HepG2 (cell line): Measurements from ENCODE around the gene EGLN1. TPM values are rescaled to one million over a fixed set of nuclear protein-coding genes. Genes with fewer than 3 reads are reported as not detected.

Experiments
- CBX2 ChIP-seq, 2 experiments: fragments of 200-600 bp in 1 of 2; sonication (generic); formaldehyde crosslinking in 1 of 2; IDR thresholded peaks; 2 replicates each; pipeline versions ENCODE4 v1.7.0 to v1.8.1; 2018 to 2022; ENCODE audit warnings: low read depth in 2 of 2, low read length in 1 of 2, mild to moderate bottlenecking in 1 of 2, missing genetic modification reagents in 1 of 2
- CENPX ChIP-seq: sonication (generic); formaldehyde crosslinking; IDR thresholded peaks from 2 replicates; pipeline ENCODE4 v1.9.0; 2021; ENCODE audit warnings: mild to moderate bottlenecking, missing genetic modification reagents, moderate library complexity
- ELF4 ChIP-seq: sonication (generic); formaldehyde crosslinking; IDR thresholded peaks from 2 replicates; pipeline ENCODE4 v1.5.0; 2020; ENCODE audit warnings: missing genetic modification reagents, mild to moderate bottlenecking, moderate library complexity, borderline replicate concordance
- ERF ChIP-seq: IDR thresholded peaks from 2 replicates; pipeline ENCODE4 v1.6.1; 2018; ENCODE audit warnings: missing biosample characterization, missing genetic modification reagents
- ETV6 ChIP-seq: sonication (generic); formaldehyde crosslinking; conservative IDR thresholded peaks from 2 replicates; pipeline ENCODE4 v1.4.0; 2020; ENCODE audit warnings: missing genetic modification reagents
- HDAC1 ChIP-seq: sonication (generic); formaldehyde crosslinking; IDR thresholded peaks from 2 replicates; pipeline ENCODE4 v1.5.1; 2020; ENCODE audit warnings: mild to moderate bottlenecking, missing genetic modification reagents
- MYC ChIP-seq: sonication (generic); formaldehyde crosslinking; IDR thresholded peaks from 2 replicates; pipeline ENCODE4 v1.9.0; 2021; ENCODE audit warnings: missing genetic modification reagents, borderline replicate concordance
- NFIC ChIP-seq: IDR thresholded peaks from 2 replicates; pipeline ENCODE4 v1.6.1; 2012; ENCODE audit warnings: mild to moderate bottlenecking, low read length, inconsistent platforms
- NFYC ChIP-seq: IDR thresholded peaks from 2 replicates; pipeline ENCODE4 v1.6.1; 2016; ENCODE audit warnings: missing genetic modification reagents, missing compliant biosample characterization
- REXO4 ChIP-seq: sonication (generic); formaldehyde crosslinking; IDR thresholded peaks from 2 replicates; pipeline ENCODE4 v1.8.0; 2022; ENCODE audit warnings: missing genetic modification reagents, mild to moderate bottlenecking, borderline replicate concordance
- SMAD3 ChIP-seq: sonication (generic); formaldehyde crosslinking; IDR thresholded peaks from 2 replicates; pipeline ENCODE4 v1.4.0; 2020; ENCODE audit warnings: missing genetic modification reagents
- THAP11 ChIP-seq: IDR thresholded peaks from 2 replicates; pipeline ENCODE4 v1.6.1; 2016; ENCODE audit warnings: missing biosample characterization, missing genetic modification reagents
- TRIM24 ChIP-seq: sonication (generic); formaldehyde crosslinking; IDR thresholded peaks from 2 replicates; pipeline ENCODE4 v1.8.0; 2022; ENCODE audit warnings: mild to moderate bottlenecking, missing genetic modification reagents
- ZNF136 ChIP-seq: sonication (generic); formaldehyde crosslinking; IDR thresholded peaks from 2 replicates; pipeline ENCODE4 v1.8.1; 2022; ENCODE audit warnings: low read depth, mild to moderate bottlenecking, moderate library complexity, missing genetic modification reagents
- ZNF234 ChIP-seq: sonication (generic); formaldehyde crosslinking; conservative IDR thresholded peaks from 2 replicates; pipeline ENCODE4 v1.5.1; 2020; ENCODE audit warnings: mild to moderate bottlenecking, missing genetic modification reagents
- ZNF337 ChIP-seq: sonication (generic); formaldehyde crosslinking; IDR thresholded peaks from 2 replicates; pipeline ENCODE4 v1.5.1; 2020; ENCODE audit warnings: missing genetic modification reagents, low read depth, mild to moderate bottlenecking, borderline replicate concordance
- ZNF34 ChIP-seq: sonication (generic); formaldehyde crosslinking; IDR thresholded peaks from 2 replicates; pipeline ENCODE4 v1.4.0; 2020; ENCODE audit warnings: mild to moderate bottlenecking, missing genetic modification reagents, borderline replicate concordance
- ZNF367 ChIP-seq: sonication (generic); formaldehyde crosslinking; IDR thresholded peaks from 2 replicates; pipeline ENCODE4 v1.4.0; 2020; ENCODE audit warnings: missing genetic modification reagents, borderline replicate concordance
- ZNF660 ChIP-seq: sonication (generic); formaldehyde crosslinking; IDR thresholded peaks from 2 replicates; pipeline ENCODE4 v1.5.1; 2020; ENCODE audit warnings: mild to moderate bottlenecking, low read depth, missing genetic modification reagents, borderline replicate concordance
- ZNF678 ChIP-seq: sonication (generic); formaldehyde crosslinking; IDR thresholded peaks from 2 replicates; pipeline ENCODE4 v1.4.0; 2020; ENCODE audit warnings: mild to moderate bottlenecking, missing genetic modification reagents
- ZSCAN20 ChIP-seq: sonication (generic); formaldehyde crosslinking; IDR thresholded peaks from 2 replicates; pipeline ENCODE4 v1.4.0; 2020; ENCODE audit warnings: missing genetic modification reagents, mild to moderate bottlenecking, borderline replicate concordance
- ZSCAN25 ChIP-seq: sonication (generic); formaldehyde crosslinking; IDR thresholded peaks from 2 replicates; pipeline ENCODE4 v1.8.0; 2022; ENCODE audit warnings: mild to moderate bottlenecking, missing genetic modification reagents
- polyA plus RNA-seq, 8 experiments: library from polyadenylated mRNA; depleted of rRNA in 3 of 8; stranded (reverse) in 7 of 8; unstranded in 1 of 8; fragments of >200 nt; fragmentation: Illumina TruSeq in 4 of 8; extraction: Trizol in 4 of 8; gene quantifications; 2 replicates each; pipeline versions ENCODE4 v1.2.1 to v1.2.3, GENCODE V29; 2011 to 2016; ENCODE audit warnings: low read depth in 4 of 8, missing spikeins in 1 of 8, mixed read lengths in 1 of 8; ENCODE audit not compliant: insufficient read depth in 1 of 8
- total RNA-seq, 5 experiments: library from RNA; depleted of rRNA; stranded (reverse); fragments of >200 nt; fragmentation: Illumina TruSeq; extraction: Trizol; gene quantifications; 2 replicates each; pipeline ENCODE4 v1.2.3, GENCODE V29; 2016; ENCODE audit warnings: low read depth in 1 of 5
- TF ChIP-seq, protein P1 (sequence below): sonication (generic); formaldehyde crosslinking; IDR thresholded peaks from 2 replicates; pipeline ENCODE4 v1.4.0; 2020; ENCODE audit warnings: low read depth, missing genetic modification reagents
- TF ChIP-seq, protein P2 (sequence below): sonication (generic); formaldehyde crosslinking; IDR thresholded peaks from 2 replicates; pipeline ENCODE4 v1.4.0; 2020; ENCODE audit warnings: missing genetic modification reagents, borderline replicate concordance

Gene EGLN1
- total and polyA plus RNA-seq, 2 of the 13 experiments (the other 11 are each of a cell fraction or from before 2014, with no cell fraction given) = 34.4 to 44.1 TPM

DNA sequence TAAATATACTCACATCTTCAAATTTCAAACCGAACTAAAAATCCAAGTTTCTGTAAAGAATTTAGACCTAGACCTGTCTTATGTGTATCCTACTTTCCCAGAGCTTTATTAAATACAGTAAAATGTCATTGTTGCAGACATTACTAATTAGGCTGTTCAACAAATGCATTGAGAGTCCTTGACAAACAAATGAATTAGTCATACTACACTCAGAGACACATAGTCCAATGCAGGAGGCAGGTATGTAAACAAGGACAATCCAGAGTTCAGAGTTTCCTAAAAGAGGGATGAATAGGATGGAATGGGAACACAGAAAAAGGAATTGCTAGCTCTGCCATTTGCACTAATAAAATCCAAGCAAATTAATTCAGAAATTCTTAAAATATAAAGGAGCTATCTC is 1.6 kb upstream of the EGLN1 start (continued):
- TF ChIP-seq SMAD3 (CRISPR knock-in tag) (no peak), ELF4 (no peak), ZNF234 (CRISPR knock-in tag) (no peak), ZNF678 (no peak), ZNF34 (no peak), NFIC (peak; percentile 83), ZSCAN25 (CRISPR knock-in tag) (no peak), ETV6 (CRISPR knock-in tag) (no peak), HDAC1 (CRISPR knock-in tag) (peak; percentile 79), ZNF660 (CRISPR knock-in tag) (no peak), MYC (CRISPR knock-in tag) (no peak), CBX2 (IDR thresholded peaks at IDR 0.05; ENCODE audit: low read depth, low read length) (no peak), CBX2 (CRISPR knock-in tag; IDR thresholded peaks at IDR 0.05; ENCODE audit: low read depth) (no peak), ERF (0 out of 2 replicates have a peak, but pooled peaks have one; percentile 58), CENPX (CRISPR knock-in tag) (no peak), ZNF367 (CRISPR knock-in tag) (no peak), THAP11 (CRISPR knock-in tag) (peak; percentile 77), ZNF136 (CRISPR knock-in tag) (no peak), ZSCAN20 (CRISPR knock-in tag) (no peak), REXO4 (CRISPR knock-in tag) (no peak), ZNF337 (CRISPR knock-in tag) (no peak), TRIM24 (CRISPR knock-in tag) (no peak), NFYC (no peak)
- TF ChIP-seq, protein P1, sequence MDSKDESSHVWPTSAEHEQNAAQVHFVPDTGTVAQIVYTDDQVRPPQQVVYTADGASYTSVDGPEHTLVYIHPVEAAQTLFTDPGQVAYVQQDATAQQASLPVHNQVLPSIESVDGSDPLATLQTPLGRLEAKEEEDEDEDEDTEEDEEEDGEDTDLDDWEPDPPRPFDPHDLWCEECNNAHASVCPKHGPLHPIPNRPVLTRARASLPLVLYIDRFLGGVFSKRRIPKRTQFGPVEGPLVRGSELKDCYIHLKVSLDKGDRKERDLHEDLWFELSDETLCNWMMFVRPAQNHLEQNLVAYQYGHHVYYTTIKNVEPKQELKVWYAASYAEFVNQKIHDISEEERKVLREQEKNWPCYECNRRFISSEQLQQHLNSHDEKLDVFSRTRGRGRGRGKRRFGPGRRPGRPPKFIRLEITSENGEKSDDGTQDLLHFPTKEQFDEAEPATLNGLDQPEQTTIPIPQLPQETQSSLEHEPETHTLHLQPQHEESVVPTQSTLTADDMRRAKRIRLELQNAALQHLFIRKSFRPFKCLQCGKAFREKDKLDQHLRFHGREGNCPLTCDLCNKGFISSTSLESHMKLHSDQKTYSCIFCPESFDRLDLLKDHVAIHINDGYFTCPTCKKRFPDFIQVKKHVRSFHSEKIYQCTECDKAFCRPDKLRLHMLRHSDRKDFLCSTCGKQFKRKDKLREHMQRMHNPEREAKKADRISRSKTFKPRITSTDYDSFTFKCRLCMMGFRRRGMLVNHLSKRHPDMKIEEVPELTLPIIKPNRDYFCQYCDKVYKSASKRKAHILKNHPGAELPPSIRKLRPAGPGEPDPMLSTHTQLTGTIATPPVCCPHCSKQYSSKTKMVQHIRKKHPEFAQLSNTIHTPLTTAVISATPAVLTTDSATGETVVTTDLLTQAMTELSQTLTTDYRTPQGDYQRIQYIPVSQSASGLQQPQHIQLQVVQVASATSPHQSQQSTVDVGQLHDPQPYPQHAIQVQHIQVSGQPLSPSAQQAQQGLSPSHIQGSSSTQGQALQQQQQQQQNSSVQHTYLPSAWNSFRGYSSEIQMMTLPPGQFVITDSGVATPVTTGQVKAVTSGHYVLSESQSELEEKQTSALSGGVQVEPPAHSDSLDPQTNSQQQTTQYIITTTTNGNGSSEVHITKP (CRISPR knock-in tag) = no peak
- TF ChIP-seq, protein P2, sequence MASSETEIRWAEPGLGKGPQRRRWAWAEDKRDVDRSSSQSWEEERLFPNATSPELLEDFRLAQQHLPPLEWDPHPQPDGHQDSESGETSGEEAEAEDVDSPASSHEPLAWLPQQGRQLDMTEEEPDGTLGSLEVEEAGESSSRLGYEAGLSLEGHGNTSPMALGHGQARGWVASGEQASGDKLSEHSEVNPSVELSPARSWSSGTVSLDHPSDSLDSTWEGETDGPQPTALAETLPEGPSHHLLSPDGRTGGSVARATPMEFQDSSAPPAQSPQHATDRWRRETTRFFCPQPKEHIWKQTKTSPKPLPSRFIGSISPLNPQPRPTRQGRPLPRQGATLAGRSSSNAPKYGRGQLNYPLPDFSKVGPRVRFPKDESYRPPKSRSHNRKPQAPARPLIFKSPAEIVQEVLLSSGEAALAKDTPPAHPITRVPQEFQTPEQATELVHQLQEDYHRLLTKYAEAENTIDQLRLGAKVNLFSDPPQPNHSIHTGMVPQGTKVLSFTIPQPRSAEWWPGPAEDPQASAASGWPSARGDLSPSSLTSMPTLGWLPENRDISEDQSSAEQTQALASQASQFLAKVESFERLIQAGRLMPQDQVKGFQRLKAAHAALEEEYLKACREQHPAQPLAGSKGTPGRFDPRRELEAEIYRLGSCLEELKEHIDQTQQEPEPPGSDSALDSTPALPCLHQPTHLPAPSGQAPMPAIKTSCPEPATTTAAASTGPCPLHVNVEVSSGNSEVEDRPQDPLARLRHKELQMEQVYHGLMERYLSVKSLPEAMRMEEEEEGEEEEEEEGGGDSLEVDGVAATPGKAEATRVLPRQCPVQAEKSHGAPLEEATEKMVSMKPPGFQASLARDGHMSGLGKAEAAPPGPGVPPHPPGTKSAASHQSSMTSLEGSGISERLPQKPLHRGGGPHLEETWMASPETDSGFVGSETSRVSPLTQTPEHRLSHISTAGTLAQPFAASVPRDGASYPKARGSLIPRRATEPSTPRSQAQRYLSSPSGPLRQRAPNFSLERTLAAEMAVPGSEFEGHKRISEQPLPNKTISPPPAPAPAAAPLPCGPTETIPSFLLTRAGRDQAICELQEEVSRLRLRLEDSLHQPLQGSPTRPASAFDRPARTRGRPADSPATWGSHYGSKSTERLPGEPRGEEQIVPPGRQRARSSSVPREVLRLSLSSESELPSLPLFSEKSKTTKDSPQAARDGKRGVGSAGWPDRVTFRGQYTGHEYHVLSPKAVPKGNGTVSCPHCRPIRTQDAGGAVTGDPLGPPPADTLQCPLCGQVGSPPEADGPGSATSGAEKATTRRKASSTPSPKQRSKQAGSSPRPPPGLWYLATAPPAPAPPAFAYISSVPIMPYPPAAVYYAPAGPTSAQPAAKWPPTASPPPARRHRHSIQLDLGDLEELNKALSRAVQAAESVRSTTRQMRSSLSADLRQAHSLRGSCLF (CRISPR knock-in tag) = no peak
